WTC11 (cell line): ENCODE measurements around the gene SLC9A9. TPM values are rescaled to one million over a fixed set of nuclear protein-coding genes. Genes with fewer than 3 reads are reported as not detected.

Experiments
- ATAC-seq: fragments of 200-7000 bp; cut with Tn5 transposase; 2 replicates; pipeline ENCODE4 v1.10.0; 2021; ENCODE audit warnings: mild to moderate bottlenecking, moderate library complexity
- CTCF ChIA-PET: fragments of 300-600 bp; sonication (Branson Sonifier 250); formaldehyde crosslinking; loops from one replicate; lab custom pipeline; 2021; ENCODE audit warnings: antibody characterized with exemption; lab: Charles Lee
- POLR2A ChIA-PET: fragments of 350-600 bp; sonication (Branson Sonifier 250); formaldehyde crosslinking; loops from one replicate; lab custom pipeline; 2021; ENCODE audit warnings: antibody characterized with exemption; lab: Charles Lee
- DNase-seq: peaks from one replicate; pipeline ENCODE4 v3.0.0; 2021; ENCODE audit warnings: low spot score
- H3K27ac Mint-ChIP-seq: 2 replicates; pipeline ENCODE4 v1.8.0; 2021; ENCODE audit warnings: mixed read lengths
- H3K27me3 Mint-ChIP-seq: 2 replicates; pipeline ENCODE4 v1.8.0; 2021; ENCODE audit warnings: low read depth, mild to moderate bottlenecking, moderate library complexity, mixed read lengths
- H3K36me3 Mint-ChIP-seq: 2 replicates; pipeline ENCODE4 v1.8.0; 2021; ENCODE audit warnings: mixed read lengths
- H3K4me1 Mint-ChIP-seq: 2 replicates; pipeline ENCODE4 v1.8.0; 2022; ENCODE audit warnings: mixed read lengths
- H3K4me3 Mint-ChIP-seq: 2 replicates; pipeline ENCODE4 v1.8.0; 2021; ENCODE audit warnings: mild to moderate bottlenecking, moderate library complexity, mixed read lengths
- H3K9me3 Mint-ChIP-seq: 2 replicates; pipeline ENCODE4 v1.8.0; 2021; ENCODE audit warnings: mixed read lengths
- ELF4 ChIP-seq: sonication (generic); formaldehyde crosslinking; IDR thresholded peaks from 2 replicates; pipeline ENCODE4 v1.8.1; 2022; ENCODE audit warnings: low read depth, mild to moderate bottlenecking, moderate library complexity, missing genetic modification reagents
- ESRRA ChIP-seq: sonication (generic); formaldehyde crosslinking; IDR thresholded peaks from 2 replicates; pipeline ENCODE4 v1.8.1; 2022; ENCODE audit warnings: mild to moderate bottlenecking, missing genetic modification reagents, borderline replicate concordance
- FOXK1 ChIP-seq: sonication (generic); formaldehyde crosslinking; IDR thresholded peaks from 2 replicates; pipeline ENCODE4 v1.8.0; 2022; ENCODE audit warnings: mild to moderate bottlenecking, moderate library complexity, missing genetic modification reagents
- JAZF1 ChIP-seq: fragments of 250-450 bp; sonication (Bioruptor Pico); IDR thresholded peaks from 2 replicates; pipeline ENCODE4 v1.9.0; 2021; ENCODE audit warnings: moderate library complexity, mild to moderate bottlenecking, inconsistent platforms
- MYBL2 ChIP-seq: sonication (generic); formaldehyde crosslinking; IDR thresholded peaks from 2 replicates; pipeline ENCODE4 v1.8.1; 2023; ENCODE audit warnings: mild to moderate bottlenecking, moderate library complexity, missing genetic modification reagents
- NR2C2 ChIP-seq: sonication (generic); formaldehyde crosslinking; IDR thresholded peaks from 2 replicates; pipeline ENCODE4 v1.8.0; 2022; ENCODE audit warnings: mild to moderate bottlenecking, missing genetic modification reagents
- NR3C1 ChIP-seq: sonication (generic); formaldehyde crosslinking; conservative IDR thresholded peaks from 2 replicates; pipeline ENCODE4 v1.8.1; 2023; ENCODE audit warnings: low read depth, mild to moderate bottlenecking, missing genetic modification reagents
- OVOL2 ChIP-seq: fragments of 250-450 bp; sonication (Bioruptor Pico); IDR thresholded peaks from 2 replicates; pipeline ENCODE4 v1.9.0; 2021; ENCODE audit warnings: mild to moderate bottlenecking, borderline replicate concordance
- RELA ChIP-seq: sonication (generic); formaldehyde crosslinking; IDR thresholded peaks from 2 replicates; pipeline ENCODE4 v1.8.1; 2022; ENCODE audit warnings: missing genetic modification reagents, mild to moderate bottlenecking, borderline replicate concordance
- TCF7 ChIP-seq: sonication (generic); formaldehyde crosslinking; IDR thresholded peaks from 2 replicates; pipeline ENCODE4 v1.8.0; 2022; ENCODE audit warnings: mild to moderate bottlenecking, low read depth, missing genetic modification reagents, moderate library complexity
- TEAD1 ChIP-seq: sonication (generic); formaldehyde crosslinking; IDR thresholded peaks from 2 replicates; pipeline ENCODE4 v1.8.0; 2022; ENCODE audit warnings: mild to moderate bottlenecking, missing genetic modification reagents
- ZNF219 ChIP-seq: sonication (generic); formaldehyde crosslinking; IDR thresholded peaks from 2 replicates; pipeline ENCODE4 v1.8.0; 2023; ENCODE audit warnings: missing genetic modification reagents, mild to moderate bottlenecking, borderline replicate concordance
- ZNF671 ChIP-seq: fragments of 250-450 bp; sonication (Bioruptor Pico); IDR thresholded peaks from 2 replicates; pipeline ENCODE4 v1.8.0; 2021; ENCODE audit warnings: mild to moderate bottlenecking
- total RNA-seq: library from RNA; stranded (reverse); gene quantifications from 3 replicates; pipeline ENCODE4 v1.2.3, GENCODE V29; 2021
- TF ChIP-seq, protein P1 (sequence below): sonication (generic); formaldehyde crosslinking; IDR thresholded peaks from 2 replicates; pipeline ENCODE4 v1.8.0; 2022; ENCODE audit warnings: mild to moderate bottlenecking, missing genetic modification reagents
- TF ChIP-seq, protein P2 (sequence below): sonication (generic); formaldehyde crosslinking; IDR thresholded peaks from 2 replicates; pipeline ENCODE4 v1.8.0; 2022; ENCODE audit warnings: mild to moderate bottlenecking, missing genetic modification reagents
- TF ChIP-seq, protein P3 (sequence below): sonication (generic); formaldehyde crosslinking; conservative IDR thresholded peaks from 2 replicates; pipeline ENCODE4 v1.8.1; 2023; ENCODE audit warnings: mild to moderate bottlenecking, low read depth, missing genetic modification reagents, moderate library complexity
- TF ChIP-seq, protein P4 (sequence below): sonication (generic); formaldehyde crosslinking; IDR thresholded peaks from 2 replicates; pipeline ENCODE4 v1.8.1; 2022; ENCODE audit warnings: mild to moderate bottlenecking, missing genetic modification reagents, moderate library complexity, borderline replicate concordance
- TF ChIP-seq, protein P5 (sequence below): fragments of 250-450 bp; sonication (Bioruptor Pico); IDR thresholded peaks from 2 replicates; pipeline ENCODE4 v1.8.0; 2021; ENCODE audit warnings: mild to moderate bottlenecking

SLC9A9 gene
- total RNA-seq, 1 experiment from 2014 or later, result 1.2 TPM

DNA sequence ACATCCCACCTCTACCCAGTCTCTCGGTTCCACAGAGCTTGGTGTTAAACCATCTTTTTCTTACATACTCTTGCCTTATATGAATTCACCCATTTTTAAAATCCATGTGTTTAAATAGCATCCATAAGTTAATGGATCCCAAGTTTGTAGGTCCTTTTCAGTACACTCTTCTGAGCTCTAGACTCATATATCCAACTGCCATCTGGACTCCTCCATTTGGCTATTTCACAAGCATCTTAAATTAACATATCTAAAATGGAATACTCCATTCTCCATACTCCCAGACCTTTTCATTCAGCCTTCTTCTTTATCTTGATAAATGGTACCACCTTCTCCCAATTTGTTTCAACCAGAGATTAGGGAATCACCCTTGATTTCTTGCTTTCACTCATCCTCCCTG, 615.3 kb downstream of the SLC9A9 start (continued):
- TF ChIP-seq, protein P1, sequence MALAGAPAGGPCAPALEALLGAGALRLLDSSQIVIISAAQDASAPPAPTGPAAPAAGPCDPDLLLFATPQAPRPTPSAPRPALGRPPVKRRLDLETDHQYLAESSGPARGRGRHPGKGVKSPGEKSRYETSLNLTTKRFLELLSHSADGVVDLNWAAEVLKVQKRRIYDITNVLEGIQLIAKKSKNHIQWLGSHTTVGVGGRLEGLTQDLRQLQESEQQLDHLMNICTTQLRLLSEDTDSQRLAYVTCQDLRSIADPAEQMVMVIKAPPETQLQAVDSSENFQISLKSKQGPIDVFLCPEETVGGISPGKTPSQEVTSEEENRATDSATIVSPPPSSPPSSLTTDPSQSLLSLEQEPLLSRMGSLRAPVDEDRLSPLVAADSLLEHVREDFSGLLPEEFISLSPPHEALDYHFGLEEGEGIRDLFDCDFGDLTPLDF (CRISPR knock-in tag), result no peak
- no peak for TF ChIP-seq NR2C2 (CRISPR knock-in tag)

DNA sequence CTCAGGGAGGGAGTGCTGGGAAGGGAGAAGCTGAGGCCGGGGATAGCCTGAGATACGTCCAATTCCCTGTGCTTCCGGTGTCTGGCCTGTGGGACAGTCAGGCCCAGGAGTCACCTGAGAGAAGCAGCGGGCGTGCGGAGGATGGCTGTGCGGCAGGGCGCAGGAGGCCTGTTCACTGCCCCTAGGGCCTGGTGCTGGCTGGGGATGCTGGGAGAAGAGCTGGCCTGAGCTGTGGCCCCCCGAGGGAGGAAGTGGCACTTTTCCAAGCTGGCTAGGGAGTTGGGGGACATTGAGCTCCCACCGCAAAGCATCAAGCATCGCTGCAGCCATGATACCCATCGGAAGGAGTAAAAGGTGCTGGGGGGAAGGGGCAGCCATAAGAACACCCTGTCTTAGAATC, 619.9 kb downstream of the SLC9A9 start:
- Mint-ChIP-seq H3K27ac (no peak overlapping the region), H3K4me3 (no peak overlapping the region), H3K9me3 (no peaks in the 10 kb centered on the region), H3K27me3 (no peaks in the 10 kb centered on the region), H3K36me3 (no peaks in the 10 kb centered on the region), H3K4me1 (no peaks in the 10 kb centered on the region)
- POLR2A ChIA-PET, result no interaction called here
- ATAC-seq, result no peak
- no peak for DNase-seq
- CTCF ChIA-PET, result no interaction called here
- no peak for TF ChIP-seq ELF4 (CRISPR knock-in tag)
- no peak for TF ChIP-seq ZNF671 (CRISPR knock-in tag)
- TF ChIP-seq OVOL2 (CRISPR knock-in tag), result no peak
- TF ChIP-seq RELA (CRISPR knock-in tag), result no peak
- TF ChIP-seq ESRRA (CRISPR knock-in tag), result no peak
- TF ChIP-seq NR3C1, result no peak
- TF ChIP-seq, protein P2, sequence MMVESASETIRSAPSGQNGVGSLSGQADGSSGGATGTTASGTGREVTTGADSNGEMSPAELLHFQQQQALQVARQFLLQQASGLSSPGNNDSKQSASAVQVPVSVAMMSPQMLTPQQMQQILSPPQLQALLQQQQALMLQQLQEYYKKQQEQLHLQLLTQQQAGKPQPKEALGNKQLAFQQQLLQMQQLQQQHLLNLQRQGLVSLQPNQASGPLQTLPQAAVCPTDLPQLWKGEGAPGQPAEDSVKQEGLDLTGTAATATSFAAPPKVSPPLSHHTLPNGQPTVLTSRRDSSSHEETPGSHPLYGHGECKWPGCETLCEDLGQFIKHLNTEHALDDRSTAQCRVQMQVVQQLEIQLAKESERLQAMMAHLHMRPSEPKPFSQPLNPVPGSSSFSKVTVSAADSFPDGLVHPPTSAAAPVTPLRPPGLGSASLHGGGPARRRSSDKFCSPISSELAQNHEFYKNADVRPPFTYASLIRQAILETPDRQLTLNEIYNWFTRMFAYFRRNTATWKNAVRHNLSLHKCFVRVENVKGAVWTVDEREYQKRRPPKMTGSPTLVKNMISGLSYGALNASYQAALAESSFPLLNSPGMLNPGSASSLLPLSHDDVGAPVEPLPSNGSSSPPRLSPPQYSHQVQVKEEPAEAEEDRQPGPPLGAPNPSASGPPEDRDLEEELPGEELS (CRISPR knock-in tag), result no peak
- TF ChIP-seq TCF7 (CRISPR knock-in tag), result no peak
- TF ChIP-seq, protein P3, sequence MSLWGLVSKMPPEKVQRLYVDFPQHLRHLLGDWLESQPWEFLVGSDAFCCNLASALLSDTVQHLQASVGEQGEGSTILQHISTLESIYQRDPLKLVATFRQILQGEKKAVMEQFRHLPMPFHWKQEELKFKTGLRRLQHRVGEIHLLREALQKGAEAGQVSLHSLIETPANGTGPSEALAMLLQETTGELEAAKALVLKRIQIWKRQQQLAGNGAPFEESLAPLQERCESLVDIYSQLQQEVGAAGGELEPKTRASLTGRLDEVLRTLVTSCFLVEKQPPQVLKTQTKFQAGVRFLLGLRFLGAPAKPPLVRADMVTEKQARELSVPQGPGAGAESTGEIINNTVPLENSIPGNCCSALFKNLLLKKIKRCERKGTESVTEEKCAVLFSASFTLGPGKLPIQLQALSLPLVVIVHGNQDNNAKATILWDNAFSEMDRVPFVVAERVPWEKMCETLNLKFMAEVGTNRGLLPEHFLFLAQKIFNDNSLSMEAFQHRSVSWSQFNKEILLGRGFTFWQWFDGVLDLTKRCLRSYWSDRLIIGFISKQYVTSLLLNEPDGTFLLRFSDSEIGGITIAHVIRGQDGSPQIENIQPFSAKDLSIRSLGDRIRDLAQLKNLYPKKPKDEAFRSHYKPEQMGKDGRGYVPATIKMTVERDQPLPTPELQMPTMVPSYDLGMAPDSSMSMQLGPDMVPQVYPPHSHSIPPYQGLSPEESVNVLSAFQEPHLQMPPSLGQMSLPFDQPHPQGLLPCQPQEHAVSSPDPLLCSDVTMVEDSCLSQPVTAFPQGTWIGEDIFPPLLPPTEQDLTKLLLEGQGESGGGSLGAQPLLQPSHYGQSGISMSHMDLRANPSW (CRISPR knock-in tag), result no peak
- no peak for TF ChIP-seq ZNF219 (CRISPR knock-in tag)
- TF ChIP-seq MYBL2 (CRISPR knock-in tag), result no peak
- TF ChIP-seq TEAD1 (CRISPR knock-in tag), result no peak
- TF ChIP-seq, protein P4, sequence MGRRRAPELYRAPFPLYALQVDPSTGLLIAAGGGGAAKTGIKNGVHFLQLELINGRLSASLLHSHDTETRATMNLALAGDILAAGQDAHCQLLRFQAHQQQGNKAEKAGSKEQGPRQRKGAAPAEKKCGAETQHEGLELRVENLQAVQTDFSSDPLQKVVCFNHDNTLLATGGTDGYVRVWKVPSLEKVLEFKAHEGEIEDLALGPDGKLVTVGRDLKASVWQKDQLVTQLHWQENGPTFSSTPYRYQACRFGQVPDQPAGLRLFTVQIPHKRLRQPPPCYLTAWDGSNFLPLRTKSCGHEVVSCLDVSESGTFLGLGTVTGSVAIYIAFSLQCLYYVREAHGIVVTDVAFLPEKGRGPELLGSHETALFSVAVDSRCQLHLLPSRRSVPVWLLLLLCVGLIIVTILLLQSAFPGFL (CRISPR knock-in tag), result no peak
- TF ChIP-seq, protein P5, sequence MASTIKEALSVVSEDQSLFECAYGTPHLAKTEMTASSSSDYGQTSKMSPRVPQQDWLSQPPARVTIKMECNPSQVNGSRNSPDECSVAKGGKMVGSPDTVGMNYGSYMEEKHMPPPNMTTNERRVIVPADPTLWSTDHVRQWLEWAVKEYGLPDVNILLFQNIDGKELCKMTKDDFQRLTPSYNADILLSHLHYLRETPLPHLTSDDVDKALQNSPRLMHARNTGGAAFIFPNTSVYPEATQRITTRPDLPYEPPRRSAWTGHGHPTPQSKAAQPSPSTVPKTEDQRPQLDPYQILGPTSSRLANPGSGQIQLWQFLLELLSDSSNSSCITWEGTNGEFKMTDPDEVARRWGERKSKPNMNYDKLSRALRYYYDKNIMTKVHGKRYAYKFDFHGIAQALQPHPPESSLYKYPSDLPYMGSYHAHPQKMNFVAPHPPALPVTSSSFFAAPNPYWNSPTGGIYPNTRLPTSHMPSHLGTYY (CRISPR knock-in tag), result no peak
- TF ChIP-seq JAZF1, result no peak
- no peak for TF ChIP-seq FOXK1
